ENCODE measurements around the gene AOPEP.

DNA sequence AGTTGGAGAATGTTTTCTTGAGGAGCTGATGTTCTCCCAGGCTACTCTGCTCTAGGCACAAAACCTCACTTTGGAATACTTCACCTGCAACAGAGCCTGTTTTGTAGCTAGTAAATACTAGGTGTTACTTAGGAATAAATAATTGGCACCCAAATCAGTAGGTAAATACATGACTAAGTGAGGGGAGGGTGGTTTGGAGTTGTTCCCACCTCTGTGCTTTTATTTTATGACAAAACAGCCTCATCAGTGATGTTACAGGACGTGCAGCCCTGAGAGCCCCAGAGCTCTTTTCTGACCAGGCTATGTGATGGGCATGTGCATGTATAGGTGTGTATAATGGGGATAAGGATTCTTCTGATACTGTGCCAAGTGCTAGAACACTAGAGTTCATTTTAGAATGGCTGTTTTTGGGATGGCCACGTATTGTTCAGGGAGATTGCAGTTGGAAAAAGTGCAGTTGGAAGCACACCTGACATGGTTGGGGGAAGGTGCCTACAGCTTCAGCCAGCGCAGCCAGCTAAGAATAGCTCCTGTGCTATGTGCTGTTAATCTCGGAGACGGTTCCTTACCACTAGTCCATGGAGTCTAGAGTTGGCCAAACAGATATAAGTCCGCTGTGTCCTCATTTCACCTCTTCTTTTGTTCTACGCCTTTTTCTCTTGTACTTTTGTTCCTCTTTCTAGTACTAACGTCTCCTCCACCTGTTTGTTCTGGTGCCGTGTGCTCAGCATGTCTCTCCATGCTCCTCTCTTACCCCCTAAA is 306.3 kb downstream of the AOPEP start:
- TF ChIP-seq CTCF (IDR thresholded peaks at IDR 0.05), result no peak
- TF ChIP-seq POLR2A (IDR thresholded peaks at IDR 0.05), result no peak

Data from uterus (tissue), 2 donors.